ENCODE results near the gene CTTN.
"Not testable (repeated sequence)": the region's sequence is repeated elsewhere in the genome, so short reads cannot be mapped to it uniquely, and the experiment has no call there.

Gene CTTN

DNA sequence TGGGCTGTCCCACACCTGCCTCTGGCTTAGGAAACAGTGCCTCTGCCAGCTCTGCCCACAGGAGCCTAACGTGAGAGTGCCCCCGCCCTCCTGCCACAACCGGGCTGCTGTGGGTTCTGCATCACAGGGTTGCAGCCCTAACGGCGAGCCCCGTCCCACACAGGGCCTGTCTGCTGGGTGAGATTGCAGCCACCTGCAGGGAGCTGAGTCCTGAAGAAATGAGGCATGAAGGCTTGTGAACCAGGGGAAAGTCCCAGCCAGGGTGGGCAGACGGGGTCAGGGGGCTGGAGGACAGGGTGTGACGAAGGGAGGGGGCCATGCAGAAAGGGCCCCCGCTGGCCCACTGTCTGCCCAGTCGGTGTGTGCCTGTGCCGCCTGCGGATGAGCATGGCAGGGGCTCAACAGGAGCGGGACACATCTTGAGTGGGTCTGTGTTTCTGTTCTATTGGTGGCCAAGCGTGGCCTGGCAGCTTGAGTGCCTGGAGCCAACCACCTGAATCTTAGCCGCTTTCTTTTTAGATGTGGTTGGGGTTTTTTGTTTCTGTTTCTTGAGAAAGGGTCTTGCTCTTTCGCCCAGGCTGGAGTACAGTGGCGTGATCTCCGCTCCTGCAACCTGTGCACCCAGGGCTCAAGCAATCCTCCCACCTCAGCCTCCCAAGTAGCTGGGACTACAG, 38.9 kb downstream of the CTTN start:
- Histone ChIP-seq H3K27ac (ENCODE audit: low read depth, low read length) (no peak overlapping the region), H3K4me1 (ENCODE audit: insufficient read depth, low read length) (no peaks in the 10 kb centered on the region), H3K9ac (ENCODE audit: low read depth, low read length) (no peak overlapping the region), H3K36me3 (ENCODE audit: insufficient read depth, low read length) (peaks cover 67% of the 10 kb centered on the region), H3K27me3 (ENCODE audit: insufficient read depth, low read length) (no peaks in the 10 kb centered on the region), H3K9me3 (ENCODE audit: insufficient read depth, low read depth, low read length) (no peaks in the 10 kb centered on the region), H3K4me3 (ENCODE audit: low read length) (no peak overlapping the region)
- 96% methylated on average over 18 of the region's 18 CpGs for WGBS

DNA sequence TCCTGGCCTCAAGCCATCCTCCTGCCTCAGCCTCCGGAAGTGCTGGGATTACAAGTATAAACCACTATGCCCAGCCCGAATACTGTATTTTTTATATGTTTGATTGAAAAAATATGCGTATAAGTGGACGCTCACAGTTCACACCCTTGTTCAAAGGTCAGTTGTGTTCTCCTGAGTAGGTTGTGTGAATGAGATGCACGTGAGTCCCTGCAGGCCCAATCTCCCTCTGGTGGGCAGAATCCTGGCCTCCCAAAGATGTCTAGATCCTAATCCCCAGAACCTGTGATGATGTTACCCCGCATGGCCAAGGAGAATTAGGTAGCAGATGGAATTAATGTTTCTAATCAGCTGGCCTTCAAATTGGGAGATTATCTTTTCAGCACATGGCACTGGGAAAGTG, 41.9 kb downstream of the CTTN start:
- H3K9ac ChIP-seq (ENCODE audit: low read depth, low read length) = no peak overlapping the region
- 94% methylated on average over 6 of the region's 6 CpGs for WGBS
- no peaks in the 10 kb centered on the region for H3K9me3 ChIP-seq (ENCODE audit: insufficient read depth, low read depth, low read length)
- H3K27me3 ChIP-seq (ENCODE audit: insufficient read depth, low read length) = no peaks in the 10 kb centered on the region
- no peaks in the 10 kb centered on the region for H3K4me1 ChIP-seq (ENCODE audit: insufficient read depth, low read length)
- peaks cover 37% of the 10 kb centered on the region for H3K36me3 ChIP-seq (ENCODE audit: insufficient read depth, low read length)
- no peak overlapping the region for H3K27ac ChIP-seq (ENCODE audit: low read depth, low read length)
- no peak overlapping the region for H3K4me3 ChIP-seq (ENCODE audit: low read length)

DNA sequence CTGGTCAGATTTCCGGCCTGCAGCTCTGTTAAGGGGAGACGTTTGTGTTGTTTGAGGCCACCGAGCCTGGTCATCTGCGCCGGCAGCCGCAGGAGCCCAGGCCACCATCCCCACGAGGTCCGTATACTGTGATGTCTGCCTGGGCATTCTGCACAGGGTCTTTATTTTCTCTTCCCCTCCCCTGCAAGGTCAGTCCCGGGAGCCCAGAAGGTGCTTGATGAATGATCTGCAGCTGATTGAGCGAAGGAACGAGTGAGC, 45.4 kb downstream of the CTTN start:
- Histone ChIP-seq H3K9ac (ENCODE audit: low read depth, low read length) (no peak overlapping the region), H3K9me3 (ENCODE audit: insufficient read depth, low read depth, low read length) (peaks cover 2% of the 10 kb centered on the region), H3K4me3 (ENCODE audit: low read length) (no peak overlapping the region), H3K27me3 (ENCODE audit: insufficient read depth, low read length) (no peaks in the 10 kb centered on the region), H3K27ac (ENCODE audit: low read depth, low read length) (no peak overlapping the region), H3K4me1 (ENCODE audit: insufficient read depth, low read length) (no peaks in the 10 kb centered on the region), H3K36me3 (ENCODE audit: insufficient read depth, low read length) (peaks cover 9% of the 10 kb centered on the region; the same call in 1 of the 2 replicates)
- WGBS = 94% methylated on average over 11 of the region's 11 CpGs

DNA sequence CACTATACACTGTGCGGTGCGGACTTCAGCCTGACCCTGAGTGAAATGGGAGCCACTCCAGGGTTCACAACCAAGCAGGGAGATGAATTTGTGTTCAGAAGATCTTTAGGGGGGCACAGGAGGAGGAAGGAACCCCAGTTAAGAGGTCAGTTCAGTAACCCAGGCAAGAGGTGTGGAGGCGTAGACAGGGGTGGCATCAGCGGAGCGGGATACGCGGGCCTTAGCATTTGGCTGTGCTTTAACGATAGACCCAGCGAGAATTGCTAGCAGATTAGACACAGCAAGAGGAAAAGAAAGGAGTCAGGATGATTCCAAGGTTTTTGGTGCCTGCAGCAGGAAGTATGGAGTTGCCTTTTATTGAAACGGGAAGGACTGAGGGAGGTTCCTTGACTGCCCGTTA, 46.8 kb downstream of the CTTN start:
- 95% methylated on average over 11 of the region's 11 CpGs for WGBS

DNA sequence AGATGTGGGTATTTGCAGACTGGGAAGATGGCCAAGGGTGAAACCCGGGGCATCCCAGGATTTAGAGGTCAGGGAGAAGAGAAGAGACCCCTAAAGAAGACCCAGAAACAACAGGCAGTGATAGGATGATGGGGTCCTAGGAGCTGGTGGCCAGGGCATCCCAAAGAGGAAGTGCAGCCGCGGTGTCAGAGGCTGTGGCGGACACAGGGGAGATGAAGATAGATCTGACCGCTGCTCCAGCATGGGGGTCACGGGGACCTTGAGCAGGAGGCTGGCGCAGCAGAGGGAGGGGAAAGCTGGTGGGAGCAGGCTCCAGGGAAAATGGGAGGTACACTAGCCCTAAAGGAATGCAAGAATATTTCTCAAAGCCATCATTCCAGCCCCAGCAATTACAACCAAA, 47.3 kb downstream of the CTTN start:
- H3K4me3 ChIP-seq (ENCODE audit: low read length) = no peak overlapping the region
- H3K9ac ChIP-seq (ENCODE audit: low read depth, low read length) = no peak overlapping the region
- no peaks in the 10 kb centered on the region for H3K4me1 ChIP-seq (ENCODE audit: insufficient read depth, low read length)
- no peaks in the 10 kb centered on the region for H3K27me3 ChIP-seq (ENCODE audit: insufficient read depth, low read length)
- H3K9me3 ChIP-seq (ENCODE audit: insufficient read depth, low read depth, low read length) = peaks cover 12% of the 10 kb centered on the region
- H3K27ac ChIP-seq (ENCODE audit: low read depth, low read length) = no peak overlapping the region
- WGBS = 96% methylated on average over 7 of the region's 7 CpGs
- H3K36me3 ChIP-seq (ENCODE audit: insufficient read depth, low read length) = no peaks in the 10 kb centered on the region

More for the DNA sequence above, 46.8 kb downstream of the CTTN start:
- Histone ChIP-seq H3K9me3 (ENCODE audit: insufficient read depth, low read depth, low read length) (peaks cover 12% of the 10 kb centered on the region), H3K27me3 (ENCODE audit: insufficient read depth, low read length) (no peaks in the 10 kb centered on the region), H3K4me3 (ENCODE audit: low read length) (no peak overlapping the region), H3K36me3 (ENCODE audit: insufficient read depth, low read length) (0 out of 2 replicates have a peak, but pooled peaks cover under 1% of the 10 kb centered on the region), H3K9ac (ENCODE audit: low read depth, low read length) (no peak overlapping the region), H3K4me1 (ENCODE audit: insufficient read depth, low read length) (no peaks in the 10 kb centered on the region), H3K27ac (ENCODE audit: low read depth, low read length) (no peak overlapping the region)

DNA sequence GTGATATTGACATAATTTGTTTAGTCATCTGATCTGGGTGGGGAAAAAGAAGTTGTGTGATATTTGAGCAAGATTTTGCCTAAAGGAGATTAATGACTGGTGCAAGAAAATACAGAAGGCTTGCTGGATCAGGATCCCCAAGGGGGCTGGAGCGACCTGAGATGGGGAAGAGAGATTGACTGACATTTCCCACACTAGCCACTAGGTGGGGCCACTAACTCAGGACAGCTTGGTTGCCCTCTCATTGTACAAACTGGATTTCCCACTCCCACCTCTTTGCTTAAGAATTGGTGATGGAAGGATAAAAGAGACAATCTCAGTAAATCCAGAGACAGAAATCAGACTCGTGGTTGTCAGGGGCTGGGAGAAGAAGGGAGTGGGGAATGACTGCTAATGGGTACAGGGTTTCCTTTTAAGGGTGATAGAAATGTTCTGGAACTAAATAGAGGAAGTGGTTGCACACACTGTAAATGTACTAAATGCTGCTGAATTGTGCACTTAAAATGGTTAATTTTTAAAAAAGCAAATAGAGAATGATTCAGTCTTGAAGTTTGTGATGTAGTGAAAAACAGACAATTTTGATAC, 50.7 kb downstream of the CTTN start:
- Histone ChIP-seq H3K4me3 (ENCODE audit: low read length) (no peak overlapping the region), H3K4me1 (ENCODE audit: insufficient read depth, low read length) (no peaks in the 10 kb centered on the region), H3K9ac (ENCODE audit: low read depth, low read length) (no peak overlapping the region), H3K36me3 (ENCODE audit: insufficient read depth, low read length) (no peaks in the 10 kb centered on the region), H3K9me3 (ENCODE audit: insufficient read depth, low read depth, low read length) (peaks cover 18% of the 10 kb centered on the region), H3K27ac (ENCODE audit: low read depth, low read length) (no peak overlapping the region), H3K27me3 (ENCODE audit: insufficient read depth, low read length) (no peaks in the 10 kb centered on the region)
- WGBS = 71% methylated on average over 2 of the region's 2 CpGs

DNA sequence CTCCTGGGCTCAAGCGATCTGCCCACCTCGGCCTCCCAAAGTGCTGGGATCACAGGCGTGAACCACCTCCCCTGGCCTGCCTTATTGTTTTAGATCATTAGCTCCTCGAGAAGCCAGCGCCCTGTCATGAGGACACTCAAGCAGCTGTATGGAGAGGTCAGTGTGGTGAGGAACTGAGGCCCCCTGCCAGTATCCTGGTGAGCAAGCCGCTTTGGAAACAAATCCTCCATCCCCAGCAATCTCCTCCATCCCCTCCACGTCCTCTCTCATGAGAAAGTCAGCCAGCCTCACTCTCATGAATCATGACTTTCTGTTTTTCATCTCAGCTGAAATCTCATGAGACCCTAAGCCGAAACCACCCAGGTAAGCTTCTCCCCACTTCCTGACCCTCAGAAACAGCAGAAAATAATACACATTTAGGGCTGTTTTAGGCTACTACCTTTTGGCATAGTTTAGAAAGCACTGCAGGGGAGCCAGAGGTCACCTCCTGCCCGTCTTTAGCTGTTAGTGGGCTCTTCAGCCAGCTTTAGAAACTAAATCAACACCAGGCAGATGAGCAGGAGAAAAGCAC, 56.0 kb downstream of the CTTN start:
- H3K9ac ChIP-seq (ENCODE audit: low read depth, low read length) = no peak overlapping the region
- H3K36me3 ChIP-seq (ENCODE audit: insufficient read depth, low read length) = no peaks in the 10 kb centered on the region
- peaks cover 11% of the 10 kb centered on the region for H3K9me3 ChIP-seq (ENCODE audit: insufficient read depth, low read depth, low read length)
- H3K4me3 ChIP-seq (ENCODE audit: low read length) = no peak overlapping the region
- H3K27me3 ChIP-seq (ENCODE audit: insufficient read depth, low read length) = no peaks in the 10 kb centered on the region
- H3K4me1 ChIP-seq (ENCODE audit: insufficient read depth, low read length) = no peaks in the 10 kb centered on the region
- 79% methylated on average over 9 of the region's 9 CpGs for WGBS
- no peak overlapping the region for H3K27ac ChIP-seq (ENCODE audit: low read depth, low read length)

DNA sequence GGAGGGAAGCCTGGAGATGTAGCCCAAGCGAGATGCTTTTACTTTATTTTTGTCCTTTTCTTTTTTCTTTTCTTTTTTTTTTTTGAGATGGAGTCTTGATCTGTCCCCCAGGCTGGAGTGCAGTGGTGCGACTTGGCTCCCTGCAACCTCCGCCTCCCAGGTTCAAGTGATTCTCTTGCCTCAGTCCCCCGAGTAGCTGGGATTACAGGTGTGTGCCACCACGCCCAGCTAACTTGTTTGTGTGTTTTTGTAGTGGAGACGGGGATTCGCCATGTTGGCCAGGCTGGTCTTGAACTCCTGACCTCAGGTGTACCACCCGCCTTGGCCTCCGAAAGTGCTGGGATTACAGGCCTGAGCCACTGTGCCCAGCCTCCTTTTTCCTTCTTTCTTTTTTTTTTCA, 56.5 kb downstream of the CTTN start:
- WGBS = 85% methylated on average over 9 of the region's 9 CpGs
- H3K9ac ChIP-seq (ENCODE audit: low read depth, low read length); H3K36me3 ChIP-seq (ENCODE audit: insufficient read depth, low read length); H3K27me3 ChIP-seq (ENCODE audit: insufficient read depth, low read length); H3K9me3 ChIP-seq (ENCODE audit: insufficient read depth, low read depth, low read length); H3K4me1 ChIP-seq (ENCODE audit: insufficient read depth, low read length); H3K4me3 ChIP-seq (ENCODE audit: low read length); H3K27ac ChIP-seq (ENCODE audit: low read depth, low read length): not testable (repeated sequence)

DNA sequence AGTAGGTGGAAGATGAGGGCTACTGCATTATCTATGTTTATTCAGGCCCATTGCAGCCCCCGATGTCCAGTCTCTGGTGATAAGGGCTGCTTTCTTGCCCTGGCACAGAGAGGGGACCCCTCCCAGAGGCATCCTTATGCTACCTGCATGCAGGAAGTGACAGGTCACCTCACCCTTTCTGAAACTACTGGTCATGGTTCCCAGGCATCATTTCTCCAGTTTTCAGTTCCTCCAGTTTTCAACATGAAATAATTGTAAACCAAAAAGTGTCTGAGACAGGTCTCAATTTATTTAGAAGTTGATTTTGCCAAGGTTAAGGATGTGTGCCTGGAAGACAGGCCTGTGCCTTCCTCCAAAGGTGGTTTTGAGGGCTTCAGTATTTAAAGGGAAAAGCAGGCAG, 57.0 kb downstream of the CTTN start:
- H3K9ac ChIP-seq (ENCODE audit: low read depth, low read length) = no peak overlapping the region
- WGBS = 95% methylated on average over 1 of the region's 1 CpG
- H3K9me3 ChIP-seq (ENCODE audit: insufficient read depth, low read depth, low read length) = peaks cover 5% of the 10 kb centered on the region; the same call in 1 of the 2 replicates
- no peaks in the 10 kb centered on the region for H3K27me3 ChIP-seq (ENCODE audit: insufficient read depth, low read length)
- H3K27ac ChIP-seq (ENCODE audit: low read depth, low read length) = no peak overlapping the region
- no peaks in the 10 kb centered on the region for H3K36me3 ChIP-seq (ENCODE audit: insufficient read depth, low read length)
- no peaks in the 10 kb centered on the region for H3K4me1 ChIP-seq (ENCODE audit: insufficient read depth, low read length)
- no peak overlapping the region for H3K4me3 ChIP-seq (ENCODE audit: low read length)

DNA sequence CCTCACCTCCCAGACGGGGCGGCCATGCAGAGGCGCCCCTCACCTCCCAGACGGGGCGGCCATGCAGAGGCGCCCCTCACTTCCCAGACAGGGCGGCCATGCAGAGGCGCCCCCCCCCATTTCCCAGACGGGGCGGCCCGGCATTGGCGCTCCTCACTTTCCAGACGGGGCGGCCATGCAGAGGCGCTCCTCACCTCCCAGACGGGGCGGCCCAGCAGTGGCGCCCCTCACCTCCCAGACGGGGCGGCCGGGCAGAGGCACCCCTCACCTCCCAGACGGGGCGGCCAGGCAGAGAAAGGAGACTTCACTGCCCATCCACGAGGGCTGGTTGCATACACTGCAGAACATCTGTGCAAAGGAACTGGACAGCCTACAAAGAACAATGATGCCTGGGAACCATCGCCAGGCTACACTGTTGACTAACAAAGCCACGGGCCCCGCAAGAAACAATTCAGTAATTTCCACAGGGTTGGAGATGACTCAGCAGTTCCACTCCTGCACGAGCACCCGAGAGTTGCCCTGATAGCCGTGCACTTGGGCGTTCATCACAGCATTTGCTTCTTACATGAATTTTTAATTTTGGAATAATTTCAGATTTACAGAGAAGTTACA, 58.7 kb downstream of the CTTN start:
- Histone ChIP-seq H3K4me3 (ENCODE audit: low read length) (no peak overlapping the region), H3K36me3 (ENCODE audit: insufficient read depth, low read length) (no peaks in the 10 kb centered on the region), H3K9ac (ENCODE audit: low read depth, low read length) (no peak overlapping the region), H3K27me3 (ENCODE audit: insufficient read depth, low read length) (no peaks in the 10 kb centered on the region), H3K4me1 (ENCODE audit: insufficient read depth, low read length) (no peaks in the 10 kb centered on the region), H3K27ac (ENCODE audit: low read depth, low read length) (no peak overlapping the region), H3K9me3 (ENCODE audit: insufficient read depth, low read depth, low read length) (no peaks in the 10 kb centered on the region)
- 92% methylated on average over 31 of the region's 31 CpGs for WGBS

DNA sequence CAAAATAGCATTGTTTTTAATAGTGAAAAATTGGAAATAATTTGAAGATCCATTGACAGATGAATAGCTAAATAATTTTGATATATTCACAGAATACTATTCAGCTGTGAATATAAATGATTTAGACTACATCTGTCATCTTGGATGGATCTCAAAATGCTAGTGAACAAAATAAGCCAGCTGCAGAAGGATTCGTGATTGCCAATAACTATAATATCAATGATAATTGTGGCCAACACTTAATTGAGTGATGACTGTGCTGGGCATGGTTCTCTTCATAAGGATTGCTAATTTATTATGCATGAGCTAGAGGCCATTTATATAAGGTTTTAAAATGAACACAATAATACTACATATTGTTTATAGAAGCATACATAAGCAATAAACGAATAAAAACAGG, 60.4 kb downstream of the CTTN start:
- H3K9me3 ChIP-seq (ENCODE audit: insufficient read depth, low read depth, low read length) = no peaks in the 10 kb centered on the region
- WGBS = 94% methylated on average over 1 of the region's 2 CpGs
- H3K36me3 ChIP-seq (ENCODE audit: insufficient read depth, low read length) = no peaks in the 10 kb centered on the region
- H3K27ac ChIP-seq (ENCODE audit: low read depth, low read length) = no peak overlapping the region
- no peak overlapping the region for H3K4me3 ChIP-seq (ENCODE audit: low read length)
- H3K4me1 ChIP-seq (ENCODE audit: insufficient read depth, low read length) = no peaks in the 10 kb centered on the region
- H3K9ac ChIP-seq (ENCODE audit: low read depth, low read length) = no peak overlapping the region
- no peaks in the 10 kb centered on the region for H3K27me3 ChIP-seq (ENCODE audit: insufficient read depth, low read length)

Data from HUES64 (cell line).